K562 (cell line): ENCODE results near the gene UGT1A10.

Experiments used
- DPF2 ChIP-seq: fragments of 450-650 bp; IDR thresholded peaks from 2 replicates; pipeline ENCODE4 v1.6.1; 2016
- ELF4 ChIP-seq: fragments of 450-650 bp; formaldehyde crosslinking; IDR thresholded peaks from 2 replicates; pipeline ENCODE4 v1.4.0; 2022; ENCODE audit warnings: missing genetic modification characterization
- HCFC1 ChIP-seq: IDR thresholded peaks from 2 replicates; pipeline ENCODE4 v1.6.1; 2012; ENCODE audit warnings: low read depth, low read length, improper control_type of control experiment
- SRSF1 ChIP-seq: fragments of 200-400 bp; formaldehyde crosslinking; IDR thresholded peaks from 2 replicates; pipeline ENCODE4 v1.6.1; 2017; ENCODE audit warnings: mild to moderate bottlenecking, low read depth, low read length, moderate library complexity
- SRSF7 ChIP-seq: fragments of 200-400 bp; formaldehyde crosslinking; optimal IDR thresholded peaks from 2 replicates; pipeline ENCODE3; 2017; ENCODE audit warnings: mild to moderate bottlenecking, low read depth, low read length
- ZNF263 ChIP-seq: sonication (generic); formaldehyde crosslinking; IDR thresholded peaks from 2 replicates; pipeline ENCODE4 v1.8.0; 2022; ENCODE audit warnings: mild to moderate bottlenecking, missing genetic modification reagents, borderline replicate concordance

DNA sequence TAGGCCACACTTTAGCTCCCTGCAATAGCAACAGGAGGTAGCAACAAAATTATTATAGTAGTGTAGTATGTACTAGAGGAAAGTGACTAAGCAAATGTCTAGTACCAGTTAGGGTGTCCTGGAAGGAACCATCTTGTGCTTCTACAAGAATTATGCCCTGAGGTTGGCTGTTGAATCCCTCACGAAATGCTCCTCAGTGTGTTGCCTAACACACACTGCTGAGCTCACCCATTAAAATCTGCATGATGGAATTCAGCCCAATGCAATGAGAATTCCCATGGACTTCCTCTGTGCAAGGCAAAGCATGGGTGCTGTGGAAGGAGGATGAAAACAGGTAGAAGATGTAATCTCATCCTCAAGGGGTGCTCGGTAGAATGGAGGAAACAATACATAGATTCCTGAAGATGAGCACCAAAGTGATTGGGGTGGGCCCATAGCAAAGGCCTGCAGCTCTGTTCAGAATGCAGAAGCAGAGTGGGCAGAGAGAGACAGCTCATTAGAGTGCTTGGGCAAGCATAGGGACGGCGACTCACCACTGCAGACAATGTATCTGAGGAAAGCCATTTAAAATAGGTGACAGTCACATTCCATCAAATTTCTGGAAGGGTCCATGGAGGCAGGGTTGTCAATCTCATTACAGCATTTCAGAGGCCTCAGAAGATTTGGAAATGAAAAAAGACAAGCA is 44.3 kb downstream of the UGT1A10 start:
- TF ChIP-seq HCFC1 (no peak), DPF2 (no peak), ELF4 (CRISPR knock-in tag) (no peak), SRSF7 (no peak), SRSF1 (no peak), ZNF263 (CRISPR knock-in tag) (no peak)
